Measurements from ENCODE around the gene NOS1AP. TPM values are rescaled to one million over a fixed set of nuclear protein-coding genes. Genes with fewer than 3 reads are reported as not detected.
"Not testable (repeated sequence)": the region's sequence is repeated elsewhere in the genome, so short reads cannot be mapped to it uniquely, and the experiment has no call there.

Gene NOS1AP
- total RNA-seq, 1 donor, result under 0.01 TPM

DNA sequence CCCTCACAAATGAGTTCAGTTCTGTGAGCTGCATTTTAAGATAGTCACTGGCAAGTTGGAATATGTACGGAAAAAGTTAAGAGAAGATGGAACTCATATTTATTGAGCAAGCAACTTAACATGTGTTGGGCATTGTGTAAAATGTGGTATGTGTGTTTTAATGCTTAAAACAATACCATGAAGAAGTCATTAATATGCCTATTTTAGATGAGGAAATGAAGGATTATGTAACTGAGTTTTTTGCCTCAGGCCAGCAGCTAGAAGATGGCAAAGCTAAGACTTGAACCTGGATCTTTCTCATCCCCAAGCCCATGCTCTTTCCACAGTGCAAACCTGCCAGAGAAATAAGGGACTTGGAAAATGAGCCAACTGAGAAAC is 258.3 kb downstream of the NOS1AP start:
- Histone ChIP-seq H3K9me3 (ENCODE audit: low read depth, low read length) (no peaks in the 10 kb centered on the region), H3K27me3 (ENCODE audit: insufficient read depth, low read length) (no peaks in the 10 kb centered on the region), H3K4me3 (ENCODE audit: low read length) (no peak overlapping the region), H3K4me1 (ENCODE audit: insufficient read depth, low read length) (peaks cover 43% of the 10 kb centered on the region)

- Histone ChIP-seq H3K9me3 (ENCODE audit: low read depth, low read length) (no peaks in the 10 kb centered on the region), H3K4me3 (ENCODE audit: low read length) (no peak overlapping the region), H3K27me3 (ENCODE audit: insufficient read depth, low read length) (no peaks in the 10 kb centered on the region), H3K4me1 (ENCODE audit: insufficient read depth, low read length) (peaks cover 43% of the 10 kb centered on the region)
Measured at GRCh38 chr1:162328512-162328911, 259.0 kb downstream of the NOS1AP start.

GRCh38 chr1:162329826-162330225 is 260.3 kb downstream of the NOS1AP start:
- Histone ChIP-seq H3K4me3 (ENCODE audit: low read length) (no peak overlapping the region), H3K27me3 (ENCODE audit: insufficient read depth, low read length) (no peaks in the 10 kb centered on the region), H3K4me1 (ENCODE audit: insufficient read depth, low read length) (peaks cover 43% of the 10 kb centered on the region), H3K9me3 (ENCODE audit: low read depth, low read length) (no peaks in the 10 kb centered on the region)

DNA sequence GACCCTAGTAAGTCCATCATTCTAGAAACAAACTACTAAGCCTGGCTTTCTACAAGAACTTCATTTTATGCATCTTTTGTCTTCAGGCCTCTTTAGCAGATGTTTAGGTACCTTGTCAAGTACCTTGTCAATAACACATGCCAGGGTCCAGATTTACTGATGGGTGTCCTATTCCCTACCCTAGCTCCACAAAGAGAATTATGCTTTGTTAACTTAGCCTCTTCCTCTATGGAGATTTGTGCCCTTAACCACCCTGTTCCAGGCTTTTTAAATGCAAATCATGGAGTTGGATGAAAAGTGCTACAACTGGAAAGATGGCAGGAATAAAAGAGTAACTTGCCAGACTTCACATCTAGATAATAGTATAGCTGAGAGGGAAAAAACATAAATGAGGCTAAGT is 264.5 kb downstream of the NOS1AP start:
- H3K9me3 ChIP-seq (ENCODE audit: low read depth, low read length), result no peaks in the 10 kb centered on the region
- H3K27me3 ChIP-seq (ENCODE audit: insufficient read depth, low read length), result no peaks in the 10 kb centered on the region
- no peak overlapping the region for H3K4me3 ChIP-seq (ENCODE audit: low read length)
- H3K4me1 ChIP-seq (ENCODE audit: insufficient read depth, low read length), result peaks cover 33% of the 10 kb centered on the region

GRCh38 chr1:162335126-162335525 is 265.6 kb downstream of the NOS1AP start:
- H3K27me3 ChIP-seq (ENCODE audit: insufficient read depth, low read length), result no peaks in the 10 kb centered on the region
- H3K4me3 ChIP-seq (ENCODE audit: low read length), result no peak overlapping the region
- peaks cover 23% of the 10 kb centered on the region for H3K4me1 ChIP-seq (ENCODE audit: insufficient read depth, low read length)
- H3K9me3 ChIP-seq (ENCODE audit: low read depth, low read length), result no peaks in the 10 kb centered on the region

GRCh38 chr1:162336621-162337285 is 267.3 kb downstream of the NOS1AP start:
- no peak overlapping the region for H3K4me3 ChIP-seq (ENCODE audit: low read length)
- no peaks in the 10 kb centered on the region for H3K27me3 ChIP-seq (ENCODE audit: insufficient read depth, low read length)
- H3K9me3 ChIP-seq (ENCODE audit: low read depth, low read length), result no peaks in the 10 kb centered on the region
- H3K4me1 ChIP-seq (ENCODE audit: insufficient read depth, low read length), result peaks cover 23% of the 10 kb centered on the region

GRCh38 chr1:162342452-162342983 is 273.0 kb downstream of the NOS1AP start:
- H3K9me3 ChIP-seq (ENCODE audit: low read depth, low read length), result no peaks in the 10 kb centered on the region
- no peaks in the 10 kb centered on the region for H3K27me3 ChIP-seq (ENCODE audit: insufficient read depth, low read length)
- peaks cover 4% of the 10 kb centered on the region for H3K4me1 ChIP-seq (ENCODE audit: insufficient read depth, low read length)
- H3K4me3 ChIP-seq (ENCODE audit: low read length), result no peak overlapping the region

GRCh38 chr1:162343470-162343869 is 274.0 kb downstream of the NOS1AP start:
- Histone ChIP-seq H3K27me3 (ENCODE audit: insufficient read depth, low read length) (no peaks in the 10 kb centered on the region), H3K4me1 (ENCODE audit: insufficient read depth, low read length) (peaks cover 4% of the 10 kb centered on the region), H3K9me3 (ENCODE audit: low read depth, low read length) (no peaks in the 10 kb centered on the region), H3K4me3 (ENCODE audit: low read length) (no peak overlapping the region)

GRCh38 chr1:162347281-162347680 is 277.8 kb downstream of the NOS1AP start:
- Histone ChIP-seq H3K4me3 (ENCODE audit: low read length) (no peak overlapping the region), H3K9me3 (ENCODE audit: low read depth, low read length) (no peaks in the 10 kb centered on the region), H3K4me1 (ENCODE audit: insufficient read depth, low read length) (peaks cover 9% of the 10 kb centered on the region), H3K27me3 (ENCODE audit: insufficient read depth, low read length) (no peaks in the 10 kb centered on the region)

- Histone ChIP-seq H3K9me3 (ENCODE audit: low read depth, low read length) (no peaks in the 10 kb centered on the region), H3K27me3 (ENCODE audit: insufficient read depth, low read length) (no peaks in the 10 kb centered on the region), H3K4me1 (ENCODE audit: insufficient read depth, low read length) (peaks cover 5% of the 10 kb centered on the region), H3K4me3 (ENCODE audit: low read length) (no peak overlapping the region)
Measured at GRCh38 chr1:162349635-162350330, 280.3 kb downstream of the NOS1AP start.

- H3K4me1 ChIP-seq (ENCODE audit: insufficient read depth, low read length), result peaks cover 5% of the 10 kb centered on the region
- H3K4me3 ChIP-seq (ENCODE audit: low read length), result no peak overlapping the region
- no peaks in the 10 kb centered on the region for H3K27me3 ChIP-seq (ENCODE audit: insufficient read depth, low read length)
- no peaks in the 10 kb centered on the region for H3K9me3 ChIP-seq (ENCODE audit: low read depth, low read length)
Measured at GRCh38 chr1:162351246-162351842, 281.9 kb downstream of the NOS1AP start.

DNA sequence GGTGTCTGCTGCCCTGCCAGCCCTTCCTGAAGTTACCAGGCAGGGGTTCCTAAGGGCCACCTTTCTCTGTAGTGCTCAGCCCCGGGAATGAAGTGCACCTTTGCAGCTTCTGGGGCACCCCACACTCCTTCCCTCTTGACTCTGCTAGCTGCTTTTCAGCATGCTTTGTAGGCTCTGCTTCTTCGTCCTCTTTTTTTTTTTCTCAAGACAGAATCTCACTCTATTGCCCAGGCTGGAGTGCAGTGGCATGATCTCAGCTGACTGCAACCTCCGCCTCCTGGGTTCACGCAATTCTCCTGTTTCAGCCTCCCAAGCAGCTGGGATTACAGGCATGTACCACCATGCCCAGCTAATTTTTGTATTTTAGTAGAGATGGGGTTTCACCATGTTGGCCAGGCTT is 282.4 kb downstream of the NOS1AP start:
- H3K27me3 ChIP-seq (ENCODE audit: insufficient read depth, low read length); H3K4me3 ChIP-seq (ENCODE audit: low read length); H3K9me3 ChIP-seq (ENCODE audit: low read depth, low read length); H3K4me1 ChIP-seq (ENCODE audit: insufficient read depth, low read length): not testable (repeated sequence)

DNA sequence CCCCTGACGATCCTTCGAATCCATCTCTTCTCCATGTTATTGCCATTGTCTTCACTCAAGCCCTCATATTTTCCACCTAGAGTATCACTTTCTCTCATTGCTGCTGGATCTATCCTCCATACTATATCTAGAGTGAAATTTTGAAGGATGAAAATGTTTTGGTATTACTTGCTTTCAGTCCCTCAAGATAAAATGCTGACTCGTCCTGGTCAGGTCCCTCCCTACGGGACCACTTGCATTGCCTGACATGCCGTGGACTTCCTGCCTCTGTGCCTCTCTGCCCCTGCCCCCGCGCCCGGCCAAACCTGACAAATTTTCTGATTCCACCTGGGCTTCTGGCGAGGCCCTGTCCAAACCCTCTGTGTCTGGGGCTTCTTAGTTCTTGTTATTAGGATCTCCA is 283.6 kb downstream of the NOS1AP start:
- peaks cover 5% of the 10 kb centered on the region for H3K4me1 ChIP-seq (ENCODE audit: insufficient read depth, low read length)
- no peaks in the 10 kb centered on the region for H3K9me3 ChIP-seq (ENCODE audit: low read depth, low read length)
- no peaks in the 10 kb centered on the region for H3K27me3 ChIP-seq (ENCODE audit: insufficient read depth, low read length)
- no peak overlapping the region for H3K4me3 ChIP-seq (ENCODE audit: low read length)

- Histone ChIP-seq H3K4me3 (ENCODE audit: low read length) (no peak overlapping the region), H3K4me1 (ENCODE audit: insufficient read depth, low read length) (peaks cover 5% of the 10 kb centered on the region), H3K27me3 (ENCODE audit: insufficient read depth, low read length) (no peaks in the 10 kb centered on the region), H3K9me3 (ENCODE audit: low read depth, low read length) (no peaks in the 10 kb centered on the region)
Measured at GRCh38 chr1:162353702-162354101, 284.2 kb downstream of the NOS1AP start.

DNA sequence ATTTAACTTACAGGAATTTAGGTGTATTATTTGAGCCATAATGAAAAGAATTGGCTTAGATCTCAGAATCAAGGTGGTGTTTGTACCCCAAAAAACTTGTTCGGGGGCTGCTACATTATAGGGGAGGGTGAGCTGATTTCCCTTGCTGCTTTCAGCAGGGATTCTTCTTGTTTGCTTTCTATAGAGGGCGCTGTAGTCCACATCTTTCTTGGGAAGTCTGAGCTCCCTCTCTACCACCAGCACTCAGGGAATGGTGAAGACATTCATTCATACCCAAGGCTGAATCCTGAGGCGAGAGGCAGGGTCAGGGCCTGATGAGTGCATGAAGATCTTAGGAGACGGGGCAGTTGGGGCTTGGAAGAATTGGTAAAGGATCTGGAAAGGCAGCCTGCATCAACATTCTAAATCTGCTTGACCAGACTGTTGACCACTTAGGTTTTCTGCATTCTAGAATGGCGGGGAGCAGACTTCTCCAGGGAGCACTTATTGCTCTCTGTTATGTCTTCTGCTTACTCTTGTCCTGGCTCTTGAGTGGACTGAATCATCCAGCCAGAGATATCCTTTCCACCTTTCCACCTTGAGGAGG is 288.3 kb downstream of the NOS1AP start:
- Histone ChIP-seq H3K4me1 (ENCODE audit: insufficient read depth, low read length) (no peaks in the 10 kb centered on the region), H3K4me3 (ENCODE audit: low read length) (no peak overlapping the region), H3K9me3 (ENCODE audit: low read depth, low read length) (no peaks in the 10 kb centered on the region), H3K27me3 (ENCODE audit: insufficient read depth, low read length) (no peaks in the 10 kb centered on the region)

All from mononuclear cell (primary cell).